IPS-18c (cell line): ENCODE data around the gene ADAMTS13.

Source experiments
- H3K4me3 ChIP-seq: 2 replicates; pipeline ENCODE4 v1.7.0; 2013; ENCODE audit warnings: low read depth, mild to moderate bottlenecking, low read length, moderate library complexity; ENCODE audit not compliant: insufficient read depth
- H3K9me3 ChIP-seq: one replicate; pipeline ENCODE4 v1.6.1; 2013; ENCODE audit warnings: mild to moderate bottlenecking, low read length, moderate library complexity; ENCODE audit not compliant: control insufficient read depth, insufficient read depth

ADAMTS13 gene

GRCh38 chr9:133472753-133473378, 50.7 kb downstream of the ADAMTS13 start:
- no peak overlapping the region for H3K4me3 ChIP-seq
- no peaks in the 10 kb centered on the region for H3K9me3 ChIP-seq

GRCh38 chr9:133473743-133474142, 51.6 kb downstream of the ADAMTS13 start:
- Histone ChIP-seq H3K9me3 (no peaks in the 10 kb centered on the region), H3K4me3 (no peak overlapping the region)

GRCh38 chr9:133474215-133474614, 52.0 kb downstream of the ADAMTS13 start:
- H3K4me3 ChIP-seq = no peak overlapping the region
- H3K9me3 ChIP-seq = no peaks in the 10 kb centered on the region

GRCh38 chr9:133474853-133475252, 52.7 kb downstream of the ADAMTS13 start:
- Histone ChIP-seq H3K4me3 (no peak overlapping the region), H3K9me3 (no peaks in the 10 kb centered on the region)

GRCh38 chr9:133475292-133476012, 53.3 kb downstream of the ADAMTS13 start:
- H3K9me3 ChIP-seq = no peaks in the 10 kb centered on the region
- H3K4me3 ChIP-seq = no peak overlapping the region

- H3K4me3 ChIP-seq = no peak overlapping the region
- no peaks in the 10 kb centered on the region for H3K9me3 ChIP-seq
These were observed 54.1 kb downstream of the ADAMTS13 start for GRCh38 chr9:133476036-133476931.

- Histone ChIP-seq H3K4me3 (no peak overlapping the region), H3K9me3 (no peaks in the 10 kb centered on the region)
These were observed 54.8 kb downstream of the ADAMTS13 start for GRCh38 chr9:133476941-133477340.

- no peak overlapping the region for H3K4me3 ChIP-seq
- no peaks in the 10 kb centered on the region for H3K9me3 ChIP-seq
These were observed 55.3 kb downstream of the ADAMTS13 start for GRCh38 chr9:133477461-133477860.

GRCh38 chr9:133477992-133478850, 56.1 kb downstream of the ADAMTS13 start:
- H3K4me3 ChIP-seq = peak overlapping the region; percentile 73
- no peaks in the 10 kb centered on the region for H3K9me3 ChIP-seq

- H3K4me3 ChIP-seq = peak within 1 kb of the TSS; percentile 73
These were observed 56.9 kb downstream of the ADAMTS13 start, which contains the start of gene SLC2A6 for GRCh38 chr9:133478851-133479711. Gene SLC2A6 (minus strand): TSS chr9:133479099. CDS start chr9:133479059, 40 bp downstream.

GRCh38 chr9:133483611-133484010, 61.4 kb downstream of the ADAMTS13 start:
- Histone ChIP-seq H3K4me3 (no peak overlapping the region), H3K9me3 (no peaks in the 10 kb centered on the region)

More at GRCh38 chr9:133478851-133479711, 56.9 kb downstream of the ADAMTS13 start, which contains the start of gene SLC2A6:
- no peaks in the 10 kb centered on the region for H3K9me3 ChIP-seq

GRCh38 chr9:133484671-133485437, 62.7 kb downstream of the ADAMTS13 start:
- H3K9me3 ChIP-seq = no peaks in the 10 kb centered on the region
- no peak overlapping the region for H3K4me3 ChIP-seq

- no peak overlapping the region for H3K4me3 ChIP-seq
- H3K9me3 ChIP-seq = no peaks in the 10 kb centered on the region
These were observed 63.5 kb downstream of the ADAMTS13 start for GRCh38 chr9:133485531-133486260.

GRCh38 chr9:133487331-133487725, 65.2 kb downstream of the ADAMTS13 start:
- Histone ChIP-seq H3K9me3 (no peaks in the 10 kb centered on the region), H3K4me3 (no peak overlapping the region)
